Sigmoid colon (tissue), 7 donors: ENCODE data around the gene CPE. TPM values are rescaled to one million over a fixed set of nuclear protein-coding genes. Genes with fewer than 3 reads are reported as not detected.

Source experiments
- DNase-seq: peaks from one replicate; pipeline ENCODE4 v3.0.0-alpha.2; 2019
- H3K27ac ChIP-seq, 4 donors: fragments of 200-600 bp; sonication (generic); one replicate each; pipeline ENCODE4 v1.5.1; 2016 to 2019; ENCODE audit warnings: mild to moderate bottlenecking in 1 of 4
- H3K27me3 ChIP-seq, 3 donors: fragments of 200-600 bp; sonication (generic); one replicate each; pipeline ENCODE4 v1.5.1; 2019; ENCODE audit warnings: mild to moderate bottlenecking in 1 of 3
- H3K36me3 ChIP-seq, 4 donors: fragments of 200-600 bp; sonication (generic); one replicate each; pipeline ENCODE4 v1.5.1; 2016 to 2019
- H3K4me1 ChIP-seq, 4 donors: fragments of 200-600 bp; sonication (generic); one replicate each; pipeline ENCODE4 v1.5.1; 2017 to 2019
- H3K4me3 ChIP-seq, 4 donors: fragments of 200-600 bp; sonication (generic); one replicate each; pipeline ENCODE4 v1.5.1; 2017 to 2019; ENCODE audit warnings: mild to moderate bottlenecking in 2 of 4, moderate library complexity in 1 of 4
- H3K9me3 ChIP-seq, 4 donors: fragments of 200-600 bp in 3 of 4; sonication (generic) in 3 of 4; one replicate each; pipeline versions ENCODE4 v1.5.1 to v1.6.1; 2013 to 2019
- EP300 ChIP-seq, 4 donors: sonication (generic); formaldehyde crosslinking; IDR thresholded peaks; one replicate each; pipeline ENCODE4 v1.6.1; 2017; ENCODE audit warnings: antibody characterized with exemption in 4 of 4
- POLR2A ChIP-seq, 2 donors: fragments of 450-650 bp; IDR thresholded peaks; one replicate each; pipeline ENCODE4 v1.6.1; 2016; ENCODE audit warnings: antibody characterized with exemption in 2 of 2, mild to moderate bottlenecking in 2 of 2, moderate library complexity in 2 of 2
- POLR2AphosphoS5 ChIP-seq, 4 donors: sonication (generic); formaldehyde crosslinking; IDR thresholded peaks; one replicate each; pipeline ENCODE4 v1.6.1; 2017; ENCODE audit warnings: antibody characterized with exemption in 4 of 4
- WGBS, 2 donors: extraction: QIAGEN DNeasy Blood & Tissue Kit; methylation state at CpG; one replicate each; pipeline ENCODE4 v1.1.7; 2013; 5-methylcytosine and 5-hydroxymethylcytosine counted together
- intact Hi-C: fragments of 100-400 bp; cut with DNase I; formaldehyde crosslinking; loops from one replicate; pipeline ENCODE4 v1.15.1; 2023
- polyA plus RNA-seq, 3 donors: library from polyadenylated mRNA; stranded (reverse); fragments of 200-250 nt; gene quantifications; one replicate each; pipeline ENCODE4 v1.2.3, GENCODE V29; 2013
- total RNA-seq, 4 donors: library from RNA; depleted of rRNA; stranded (reverse); fragments of >200 nt; gene quantifications; one replicate each; pipeline ENCODE4 v1.1.0, GENCODE V29; 2016
- TF ChIP-seq, protein P1 (sequence below), 4 experiments: fragments of 450-650 bp in 3 of 4; fragments of 200-600 bp in 1 of 4; IDR thresholded peaks; one replicate each; pipeline ENCODE4 v1.5.1; 2016 to 2019; ENCODE audit warnings: antibody characterized with exemption in 4 of 4, mild to moderate bottlenecking in 3 of 4, moderate library complexity in 2 of 4
- donor health status: healthy with polysubstance abuse.
- donor health status: Bipolar disorder and iron deficiency.
- donor health status: healthy.

CPE gene
- total and polyA plus RNA-seq, 7 donors: 5.4 to 64.5 (median 31.8) TPM

- TF ChIP-seq POLR2AphosphoS5 (IDR thresholded peaks at IDR 0.05) (no peak), POLR2A (IDR thresholded peaks at IDR 0.05) (no peak), EP300 (IDR thresholded peaks at IDR 0.05) (no peak)
- TF ChIP-seq, protein P1, sequence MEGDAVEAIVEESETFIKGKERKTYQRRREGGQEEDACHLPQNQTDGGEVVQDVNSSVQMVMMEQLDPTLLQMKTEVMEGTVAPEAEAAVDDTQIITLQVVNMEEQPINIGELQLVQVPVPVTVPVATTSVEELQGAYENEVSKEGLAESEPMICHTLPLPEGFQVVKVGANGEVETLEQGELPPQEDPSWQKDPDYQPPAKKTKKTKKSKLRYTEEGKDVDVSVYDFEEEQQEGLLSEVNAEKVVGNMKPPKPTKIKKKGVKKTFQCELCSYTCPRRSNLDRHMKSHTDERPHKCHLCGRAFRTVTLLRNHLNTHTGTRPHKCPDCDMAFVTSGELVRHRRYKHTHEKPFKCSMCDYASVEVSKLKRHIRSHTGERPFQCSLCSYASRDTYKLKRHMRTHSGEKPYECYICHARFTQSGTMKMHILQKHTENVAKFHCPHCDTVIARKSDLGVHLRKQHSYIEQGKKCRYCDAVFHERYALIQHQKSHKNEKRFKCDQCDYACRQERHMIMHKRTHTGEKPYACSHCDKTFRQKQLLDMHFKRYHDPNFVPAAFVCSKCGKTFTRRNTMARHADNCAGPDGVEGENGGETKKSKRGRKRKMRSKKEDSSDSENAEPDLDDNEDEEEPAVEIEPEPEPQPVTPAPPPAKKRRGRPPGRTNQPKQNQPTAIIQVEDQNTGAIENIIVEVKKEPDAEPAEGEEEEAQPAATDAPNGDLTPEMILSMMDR (IDR thresholded peaks at IDR 0.05): no peak
- Histone ChIP-seq H3K27ac (peak overlapping the region in 1 of 4 donors; percentile 25), H3K27me3 (no peaks in the 10 kb centered on the region), H3K36me3 (no peaks in the 10 kb centered on the region), H3K4me1 (peaks cover 0 to 25% (median 24%) of the 10 kb centered on the region in 4 donors), H3K4me3 (no peak overlapping the region), H3K9me3 (no peaks in the 10 kb centered on the region)
- intact Hi-C loops: no loop called here
- WGBS, 2 donors: 78 to 83% methylated on average over 7 of the region's 7 CpGs
- DNase-seq: no peak
Measured at GRCh38 chr4:165502916-165503907, 124.4 kb downstream of the CPE start.

GRCh38 chr4:165504184-165504583 is 125.4 kb downstream of the CPE start:
- WGBS, 2 donors: 60 to 69% methylated on average over 3 of the region's 3 CpGs
- Histone ChIP-seq H3K27ac (no peak overlapping the region), H3K4me3 (no peak overlapping the region), H3K36me3 (no peaks in the 10 kb centered on the region), H3K27me3 (no peaks in the 10 kb centered on the region), H3K4me1 (peaks cover 0 to 27% (median 24%) of the 10 kb centered on the region in 4 donors), H3K9me3 (no peaks in the 10 kb centered on the region)
- intact Hi-C loops: no loop called here
- TF ChIP-seq EP300 (IDR thresholded peaks at IDR 0.05): no peak
- TF ChIP-seq, protein P1 (IDR thresholded peaks at IDR 0.05): no peak
- no peak for TF ChIP-seq POLR2AphosphoS5 (IDR thresholded peaks at IDR 0.05)
- TF ChIP-seq POLR2A (IDR thresholded peaks at IDR 0.05): no peak
- no peak for DNase-seq

- Histone ChIP-seq H3K9me3 (no peaks in the 10 kb centered on the region), H3K36me3 (no peaks in the 10 kb centered on the region), H3K27me3 (no peaks in the 10 kb centered on the region), H3K27ac (peak overlapping the region; percentile 57 to 65 (median 61)), H3K4me3 (no peak overlapping the region), H3K4me1 (peaks cover 0 to 47% (median 34%) of the 10 kb centered on the region in 4 donors)
- intact Hi-C loops: no loop called here
- no peak for TF ChIP-seq POLR2AphosphoS5 (IDR thresholded peaks at IDR 0.05)
- no peak for TF ChIP-seq POLR2A (IDR thresholded peaks at IDR 0.05)
- TF ChIP-seq, protein P1 (IDR thresholded peaks at IDR 0.05): no peak
- no peak for TF ChIP-seq EP300 (IDR thresholded peaks at IDR 0.05)
- DNase-seq: no peak
- 51 to 65% methylated on average over 7 of the region's 7 CpGs for WGBS, 2 donors
Measured at GRCh38 chr4:165505958-165506837, 127.4 kb downstream of the CPE start.

DNA sequence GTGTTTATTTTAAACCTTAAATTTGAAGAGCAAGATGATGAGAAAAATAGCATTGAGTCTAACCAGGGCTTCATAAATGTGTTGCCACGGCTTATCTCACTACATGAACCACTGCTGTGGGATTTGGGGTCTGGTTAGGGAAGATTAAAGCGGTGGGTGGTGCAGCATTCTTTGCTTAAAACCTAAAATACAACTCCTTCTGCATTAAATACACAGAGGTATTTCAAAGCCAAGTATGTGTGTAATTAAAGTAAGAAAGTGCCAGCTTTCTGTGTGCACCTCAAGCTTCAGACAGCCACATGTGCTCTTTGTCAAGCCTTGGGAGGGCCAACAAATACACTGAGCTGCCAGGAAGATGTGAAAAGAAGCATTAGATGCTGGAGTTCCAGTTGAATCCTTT is 128.0 kb downstream of the CPE start:
- H3K27ac ChIP-seq: peak overlapping the region; percentile 57 to 65 (median 61)
- WGBS, 2 donors: 78 to 79% methylated on average over 2 of the region's 2 CpGs
- DNase-seq: no peak
- no peak overlapping the region for H3K4me3 ChIP-seq
- H3K36me3 ChIP-seq: no peaks in the 10 kb centered on the region
- TF ChIP-seq POLR2AphosphoS5 (IDR thresholded peaks at IDR 0.05) (peak; percentile 50 to 89 (median 80)), EP300 (IDR thresholded peaks at IDR 0.05) (peak in 1 of 4 donors; percentile 48), POLR2A (IDR thresholded peaks at IDR 0.05) (no peak)
- TF ChIP-seq, protein P1 (IDR thresholded peaks at IDR 0.05): no peak
- no peaks in the 10 kb centered on the region for H3K9me3 ChIP-seq
- no peaks in the 10 kb centered on the region for H3K27me3 ChIP-seq
- peaks cover 0 to 49% (median 35%) of the 10 kb centered on the region in 4 donors for H3K4me1 ChIP-seq
- intact Hi-C loops: no loop called here
